SK-N-SH (cell line): ENCODE data around the gene ANKMY1.

Experiments
- EP300 ChIP-seq, 2 experiments: IDR thresholded peaks; 2 replicates each; pipeline versions ENCODE4 v1.4.0 to v1.6.1; 2012; ENCODE audit warnings: borderline replicate concordance in 1 of 2, low read depth in 1 of 2, low read length in 1 of 2
- EZH2phosphoT487 ChIP-seq: fragments of 200-600 bp; sonication (generic); IDR thresholded peaks from 2 replicates; pipeline ENCODE4 v1.6.1; 2017; ENCODE audit warnings: low read depth, mixed run types, mild to moderate bottlenecking, antibody characterized with exemption, moderate library complexity, borderline replicate concordance
- GABPA ChIP-seq: IDR thresholded peaks from 2 replicates; pipeline ENCODE4 v1.4.0; 2012; ENCODE audit warnings: low read depth, mild to moderate bottlenecking
- MEF2A ChIP-seq: IDR thresholded peaks from 2 replicates; pipeline ENCODE4 v1.4.0; 2012; ENCODE audit warnings: low read depth, borderline replicate concordance
- NFIC ChIP-seq: IDR thresholded peaks from 2 replicates; pipeline ENCODE4 v1.4.0; 2012; ENCODE audit warnings: borderline replicate concordance
- POLR2AphosphoS5 ChIP-seq: IDR thresholded peaks from 2 replicates; pipeline ENCODE4 v1.6.1; 2012; ENCODE audit warnings: low read depth, low read length
- RCOR1 ChIP-seq: fragments of 150-350 bp; IDR thresholded peaks from 2 replicates; pipeline ENCODE4 v1.6.1; 2017; ENCODE audit warnings: antibody characterized with exemption, low read length
- RXRA ChIP-seq: IDR thresholded peaks from 2 replicates; pipeline ENCODE4 v1.4.0; 2012; ENCODE audit warnings: low read depth, mild to moderate bottlenecking, borderline replicate concordance
- SIN3A ChIP-seq: IDR thresholded peaks from 2 replicates; pipeline ENCODE4 v1.6.1; 2012; ENCODE audit warnings: low read depth, mild to moderate bottlenecking, low read length, moderate library complexity, borderline replicate concordance
- TF ChIP-seq, protein P1 (sequence below): fragments of 200-600 bp; sonication (generic); IDR thresholded peaks from 2 replicates; pipeline ENCODE4 v1.6.1; 2017; ENCODE audit warnings: antibody characterized with exemption, mild to moderate bottlenecking, moderate library complexity
- TF ChIP-seq, protein P2 (sequence below): fragments of 150-350 bp; IDR thresholded peaks from 2 replicates; pipeline ENCODE4 v1.6.1; 2017; ENCODE audit warnings: antibody characterized with exemption, low read length, low read depth, borderline replicate concordance
- TF ChIP-seq, protein P3 (sequence below): IDR thresholded peaks from 2 replicates; pipeline ENCODE4 v1.6.1; 2012; ENCODE audit warnings: mild to moderate bottlenecking, low read depth, low read length, moderate library complexity
- TF ChIP-seq, protein P4 (sequence below): IDR thresholded peaks from 2 replicates; pipeline ENCODE4 v1.4.0; 2012; ENCODE audit warnings: low read depth
- TF ChIP-seq, protein P5 (sequence below): IDR thresholded peaks from 2 replicates; pipeline ENCODE4 v1.4.0; 2012; ENCODE audit warnings: low read depth, borderline replicate concordance

DNA sequence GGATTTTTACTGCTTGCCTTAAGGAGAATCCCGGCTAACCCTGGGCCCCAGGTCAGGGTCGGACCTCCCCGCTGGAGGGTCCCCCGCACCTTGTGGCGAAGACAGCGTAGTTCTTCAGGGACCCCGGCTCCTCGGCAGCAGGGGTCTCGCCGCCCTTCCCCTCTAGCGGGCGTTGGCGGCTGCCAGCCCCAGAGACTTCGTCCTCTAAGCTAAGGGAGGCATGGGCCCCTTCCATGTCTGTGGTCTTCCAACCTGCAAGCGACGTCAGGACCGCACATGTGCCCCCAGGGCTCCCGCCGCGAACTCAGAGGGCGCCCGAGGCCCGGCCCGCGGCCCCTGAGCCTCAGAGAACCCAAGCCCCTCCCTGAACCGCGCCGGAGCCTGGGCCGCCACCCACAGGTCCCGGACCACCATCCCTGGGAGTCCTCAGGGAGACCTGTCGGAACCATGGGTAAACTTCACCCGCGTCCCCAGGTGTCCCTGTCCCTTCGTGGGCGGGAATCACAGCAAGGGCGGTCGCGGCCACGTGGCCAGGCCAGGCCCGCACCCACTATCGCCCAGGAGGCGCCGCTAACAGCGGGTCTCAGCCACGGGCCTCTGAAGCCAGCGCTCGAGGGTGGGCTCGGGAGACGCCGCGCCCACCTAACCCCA, 562 bp downstream of the ANKMY1 start:
- TF ChIP-seq RCOR1 (no peak), EP300 (IDR thresholded peaks at IDR 0.05; ENCODE audit: borderline replicate concordance in 1 of 2, low read depth in 1 of 2, low read length in 1 of 2) (no peak), EZH2phosphoT487 (no peak), RXRA (no peak), GABPA (no peak), POLR2AphosphoS5 (no peak), MEF2A (no peak), SIN3A (no peak), NFIC (no peak)
- TF ChIP-seq, protein P1, sequence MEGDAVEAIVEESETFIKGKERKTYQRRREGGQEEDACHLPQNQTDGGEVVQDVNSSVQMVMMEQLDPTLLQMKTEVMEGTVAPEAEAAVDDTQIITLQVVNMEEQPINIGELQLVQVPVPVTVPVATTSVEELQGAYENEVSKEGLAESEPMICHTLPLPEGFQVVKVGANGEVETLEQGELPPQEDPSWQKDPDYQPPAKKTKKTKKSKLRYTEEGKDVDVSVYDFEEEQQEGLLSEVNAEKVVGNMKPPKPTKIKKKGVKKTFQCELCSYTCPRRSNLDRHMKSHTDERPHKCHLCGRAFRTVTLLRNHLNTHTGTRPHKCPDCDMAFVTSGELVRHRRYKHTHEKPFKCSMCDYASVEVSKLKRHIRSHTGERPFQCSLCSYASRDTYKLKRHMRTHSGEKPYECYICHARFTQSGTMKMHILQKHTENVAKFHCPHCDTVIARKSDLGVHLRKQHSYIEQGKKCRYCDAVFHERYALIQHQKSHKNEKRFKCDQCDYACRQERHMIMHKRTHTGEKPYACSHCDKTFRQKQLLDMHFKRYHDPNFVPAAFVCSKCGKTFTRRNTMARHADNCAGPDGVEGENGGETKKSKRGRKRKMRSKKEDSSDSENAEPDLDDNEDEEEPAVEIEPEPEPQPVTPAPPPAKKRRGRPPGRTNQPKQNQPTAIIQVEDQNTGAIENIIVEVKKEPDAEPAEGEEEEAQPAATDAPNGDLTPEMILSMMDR = no peak
- TF ChIP-seq, protein P2, sequence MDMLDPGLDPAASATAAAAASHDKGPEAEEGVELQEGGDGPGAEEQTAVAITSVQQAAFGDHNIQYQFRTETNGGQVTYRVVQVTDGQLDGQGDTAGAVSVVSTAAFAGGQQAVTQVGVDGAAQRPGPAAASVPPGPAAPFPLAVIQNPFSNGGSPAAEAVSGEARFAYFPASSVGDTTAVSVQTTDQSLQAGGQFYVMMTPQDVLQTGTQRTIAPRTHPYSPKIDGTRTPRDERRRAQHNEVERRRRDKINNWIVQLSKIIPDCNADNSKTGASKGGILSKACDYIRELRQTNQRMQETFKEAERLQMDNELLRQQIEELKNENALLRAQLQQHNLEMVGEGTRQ = no peak
- TF ChIP-seq, protein P3, sequence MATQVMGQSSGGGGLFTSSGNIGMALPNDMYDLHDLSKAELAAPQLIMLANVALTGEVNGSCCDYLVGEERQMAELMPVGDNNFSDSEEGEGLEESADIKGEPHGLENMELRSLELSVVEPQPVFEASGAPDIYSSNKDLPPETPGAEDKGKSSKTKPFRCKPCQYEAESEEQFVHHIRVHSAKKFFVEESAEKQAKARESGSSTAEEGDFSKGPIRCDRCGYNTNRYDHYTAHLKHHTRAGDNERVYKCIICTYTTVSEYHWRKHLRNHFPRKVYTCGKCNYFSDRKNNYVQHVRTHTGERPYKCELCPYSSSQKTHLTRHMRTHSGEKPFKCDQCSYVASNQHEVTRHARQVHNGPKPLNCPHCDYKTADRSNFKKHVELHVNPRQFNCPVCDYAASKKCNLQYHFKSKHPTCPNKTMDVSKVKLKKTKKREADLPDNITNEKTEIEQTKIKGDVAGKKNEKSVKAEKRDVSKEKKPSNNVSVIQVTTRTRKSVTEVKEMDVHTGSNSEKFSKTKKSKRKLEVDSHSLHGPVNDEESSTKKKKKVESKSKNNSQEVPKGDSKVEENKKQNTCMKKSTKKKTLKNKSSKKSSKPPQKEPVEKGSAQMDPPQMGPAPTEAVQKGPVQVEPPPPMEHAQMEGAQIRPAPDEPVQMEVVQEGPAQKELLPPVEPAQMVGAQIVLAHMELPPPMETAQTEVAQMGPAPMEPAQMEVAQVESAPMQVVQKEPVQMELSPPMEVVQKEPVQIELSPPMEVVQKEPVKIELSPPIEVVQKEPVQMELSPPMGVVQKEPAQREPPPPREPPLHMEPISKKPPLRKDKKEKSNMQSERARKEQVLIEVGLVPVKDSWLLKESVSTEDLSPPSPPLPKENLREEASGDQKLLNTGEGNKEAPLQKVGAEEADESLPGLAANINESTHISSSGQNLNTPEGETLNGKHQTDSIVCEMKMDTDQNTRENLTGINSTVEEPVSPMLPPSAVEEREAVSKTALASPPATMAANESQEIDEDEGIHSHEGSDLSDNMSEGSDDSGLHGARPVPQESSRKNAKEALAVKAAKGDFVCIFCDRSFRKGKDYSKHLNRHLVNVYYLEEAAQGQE = no peak
- TF ChIP-seq, protein P4, sequence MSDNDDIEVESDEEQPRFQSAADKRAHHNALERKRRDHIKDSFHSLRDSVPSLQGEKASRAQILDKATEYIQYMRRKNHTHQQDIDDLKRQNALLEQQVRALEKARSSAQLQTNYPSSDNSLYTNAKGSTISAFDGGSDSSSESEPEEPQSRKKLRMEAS = peak; percentile 49; the same call in 1 of the 2 replicates
- TF ChIP-seq, protein P5, sequence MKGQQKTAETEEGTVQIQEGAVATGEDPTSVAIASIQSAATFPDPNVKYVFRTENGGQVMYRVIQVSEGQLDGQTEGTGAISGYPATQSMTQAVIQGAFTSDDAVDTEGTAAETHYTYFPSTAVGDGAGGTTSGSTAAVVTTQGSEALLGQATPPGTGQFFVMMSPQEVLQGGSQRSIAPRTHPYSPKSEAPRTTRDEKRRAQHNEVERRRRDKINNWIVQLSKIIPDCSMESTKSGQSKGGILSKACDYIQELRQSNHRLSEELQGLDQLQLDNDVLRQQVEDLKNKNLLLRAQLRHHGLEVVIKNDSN = peak; percentile 35; the same call in 1 of the 2 replicates
